ENCODE measurements around the gene DCP1B.

DCP1B gene

GRCh38 chr12:1919284-1919683, 85.0 kb downstream of the DCP1B start:
- DNase-seq (ENCODE audit: low read depth): no peak

GRCh38 chr12:1918884-1919236, 85.4 kb downstream of the DCP1B start:
- DNase-seq (ENCODE audit: low read depth): no peak

- no peak for DNase-seq (ENCODE audit: low read depth)
These were observed 86.0 kb downstream of the DCP1B start, which contains the start of gene CACNA2D4 for GRCh38 chr12:1918081-1918883. CACNA2D4 (minus strand) TSS chr12:1918652; CDS start chr12:1918473, 179 bp downstream.

GRCh38 chr12:1917172-1918070, 86.8 kb downstream of the DCP1B start:
- DNase-seq (ENCODE audit: low read depth): no peak

GRCh38 chr12:1916371-1917171, 87.7 kb downstream of the DCP1B start:
- DNase-seq (ENCODE audit: low read depth): no peak

GRCh38 chr12:1915082-1915968, 88.9 kb downstream of the DCP1B start:
- no peak for DNase-seq (ENCODE audit: low read depth)

GRCh38 chr12:1914114-1914911, 89.9 kb downstream of the DCP1B start:
- DNase-seq (ENCODE audit: low read depth): no peak

GRCh38 chr12:1913377-1914113, 90.7 kb downstream of the DCP1B start:
- DNase-seq (ENCODE audit: low read depth): no peak

GRCh38 chr12:1912580-1913376, 91.5 kb downstream of the DCP1B start:
- DNase-seq (ENCODE audit: low read depth): no peak

GRCh38 chr12:1911598-1912575, 92.4 kb downstream of the DCP1B start:
- DNase-seq (ENCODE audit: low read depth): no peak

- DNase-seq (ENCODE audit: low read depth): no peak
These were observed 93.8 kb downstream of the DCP1B start for GRCh38 chr12:1910468-1910867.

- DNase-seq (ENCODE audit: low read depth): no peak
These were observed 95.5 kb downstream of the DCP1B start for GRCh38 chr12:1908758-1909157.

GRCh38 chr12:1907652-1908611, 96.3 kb downstream of the DCP1B start:
- peak; percentile 5 for DNase-seq (ENCODE audit: low read depth)

GRCh38 chr12:1906579-1906978, 97.7 kb downstream of the DCP1B start:
- DNase-seq (ENCODE audit: low read depth): no peak

- DNase-seq (ENCODE audit: low read depth): no peak
These were observed 99.4 kb downstream of the DCP1B start for GRCh38 chr12:1904875-1905274.

GRCh38 chr12:1896964-1897363, 107.3 kb downstream of the DCP1B start:
- no peak for DNase-seq (ENCODE audit: low read depth)
